ENCODE results near the gene TMEM38A. TPM values are rescaled to one million over a fixed set of nuclear protein-coding genes. Genes with fewer than 3 reads are reported as not detected.

Gene TMEM38A
- total RNA-seq, 6 experiments from 2014 or later: 2.7 to 8.3 (median 5.3) TPM

DNA sequence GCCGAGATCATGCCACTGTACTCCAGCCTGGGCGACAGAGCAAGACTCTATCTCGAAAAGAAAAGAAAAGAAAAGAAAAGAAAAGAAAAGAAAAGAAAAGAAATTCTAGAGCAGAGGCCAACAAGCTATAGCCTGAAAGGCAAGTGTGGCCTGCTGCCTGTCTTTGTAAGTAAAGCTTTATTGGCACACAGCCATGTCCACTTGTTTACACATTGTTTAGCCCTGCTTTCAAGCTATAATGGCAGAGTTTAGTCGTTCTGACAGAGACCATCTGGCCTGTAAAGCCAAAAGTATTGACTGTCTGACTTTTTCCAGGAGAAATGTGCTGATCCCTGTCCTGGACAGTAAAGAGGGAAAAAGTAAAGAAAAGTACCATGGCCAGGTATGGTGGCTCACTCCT is 77.0 kb downstream of the TMEM38A start:
- Histone ChIP-seq H3K4me3 (no peak overlapping the region), H3K27ac (no peak overlapping the region), H3K4me1 (no peaks in the 10 kb centered on the region), H3K36me3 (no peaks in the 10 kb centered on the region), H3K9me3 (no peaks in the 10 kb centered on the region), H3K27me3 (no peaks in the 10 kb centered on the region)
- WGBS (ENCODE audit: insufficient coverage, low coverage, low lambda C conversion rate, missing lambda C conversion rate): 56% methylated on average over 3 of the region's 4 CpGs
- DNase-seq (no peak), ATAC-seq (peak in 3 of 4 donors; percentile 30 to 33 (median 31))
- no peak for TF ChIP-seq POLR2A (IDR thresholded peaks at IDR 0.05)
- TF ChIP-seq, protein P1, sequence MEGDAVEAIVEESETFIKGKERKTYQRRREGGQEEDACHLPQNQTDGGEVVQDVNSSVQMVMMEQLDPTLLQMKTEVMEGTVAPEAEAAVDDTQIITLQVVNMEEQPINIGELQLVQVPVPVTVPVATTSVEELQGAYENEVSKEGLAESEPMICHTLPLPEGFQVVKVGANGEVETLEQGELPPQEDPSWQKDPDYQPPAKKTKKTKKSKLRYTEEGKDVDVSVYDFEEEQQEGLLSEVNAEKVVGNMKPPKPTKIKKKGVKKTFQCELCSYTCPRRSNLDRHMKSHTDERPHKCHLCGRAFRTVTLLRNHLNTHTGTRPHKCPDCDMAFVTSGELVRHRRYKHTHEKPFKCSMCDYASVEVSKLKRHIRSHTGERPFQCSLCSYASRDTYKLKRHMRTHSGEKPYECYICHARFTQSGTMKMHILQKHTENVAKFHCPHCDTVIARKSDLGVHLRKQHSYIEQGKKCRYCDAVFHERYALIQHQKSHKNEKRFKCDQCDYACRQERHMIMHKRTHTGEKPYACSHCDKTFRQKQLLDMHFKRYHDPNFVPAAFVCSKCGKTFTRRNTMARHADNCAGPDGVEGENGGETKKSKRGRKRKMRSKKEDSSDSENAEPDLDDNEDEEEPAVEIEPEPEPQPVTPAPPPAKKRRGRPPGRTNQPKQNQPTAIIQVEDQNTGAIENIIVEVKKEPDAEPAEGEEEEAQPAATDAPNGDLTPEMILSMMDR (IDR thresholded peaks at IDR 0.05): no peak
- intact Hi-C loops (cut with DNase I): no loop called here

DNA sequence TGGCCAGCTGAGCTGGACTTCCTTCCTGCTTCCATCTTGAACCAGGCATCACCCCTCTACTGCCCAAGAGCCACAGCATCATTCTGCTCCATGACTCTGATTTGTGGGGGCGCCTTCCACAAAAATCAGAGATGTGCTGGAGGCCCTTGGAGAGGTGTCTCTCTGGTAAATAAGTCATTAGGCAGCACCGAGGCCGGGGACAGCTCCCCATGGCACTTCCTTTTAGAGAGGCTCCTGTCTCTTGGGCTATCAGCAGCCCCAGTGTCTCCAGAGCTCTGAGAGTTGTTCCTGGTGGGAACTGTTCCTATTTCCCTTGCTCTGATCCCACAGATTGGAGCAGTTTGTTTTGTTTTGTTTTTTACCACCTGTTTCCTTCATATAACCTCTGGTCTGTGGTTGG is 78.6 kb downstream of the TMEM38A start:
- Histone ChIP-seq H3K27ac (no peak overlapping the region), H3K27me3 (no peaks in the 10 kb centered on the region), H3K4me3 (no peak overlapping the region), H3K9me3 (no peaks in the 10 kb centered on the region), H3K4me1 (no peaks in the 10 kb centered on the region), H3K36me3 (no peaks in the 10 kb centered on the region)
- TF ChIP-seq, protein P1 (IDR thresholded peaks at IDR 0.05): no peak
- TF ChIP-seq POLR2A (IDR thresholded peaks at IDR 0.05): no peak
- no peak for DNase-seq
- ATAC-seq: no peak
- intact Hi-C loops (cut with DNase I): no loop called here
- WGBS (ENCODE audit: insufficient coverage, low coverage, low lambda C conversion rate, missing lambda C conversion rate): 40% methylated on average over 1 of the region's 3 CpGs

Small RNAs within 50 kb of the gene (small RNA-seq; reads per million reads assigned to genes)
- 0 reads per million in 2 experiments for gene AC008737.2

Other genes with a start within 250 kb of the TMEM38A start
- 10 to 100 TPM in 4 of 6 experiments, 1 to 10 TPM in 2; 6.3 to 22.5 (median 13.8) TPM for gene EPS15L1, start 189.2 kb upstream of the TMEM38A start, total RNA-seq
- not detected for gene CALR3, start 165.0 kb upstream of the TMEM38A start, total RNA-seq
- 1 to 10 TPM; 1.8 to 4.3 (median 2.5) TPM for gene C19orf44, start 164.7 kb upstream of the TMEM38A start, total RNA-seq
- 10 to 100 TPM in 4 of 6 experiments, 1 to 10 TPM in 2; 6.8 to 26.2 (median 20.6) TPM for gene CHERP, start 118.7 kb upstream of the TMEM38A start, total RNA-seq
- gene SLC35E1, start 88.7 kb upstream of the TMEM38A start, total RNA-seq: 10 to 100 TPM; 17.2 to 27.4 (median 20.1) TPM
- gene MED26, start 32.9 kb upstream of the TMEM38A start, total RNA-seq: 1 to 10 TPM; 3.4 to 5.4 (median 4.4) TPM
- 10 to 100 TPM; 34.7 to 76.5 (median 41.2) TPM for gene SMIM7, start 995 bp upstream of the TMEM38A start, total RNA-seq
- gene NWD1, start 58.7 kb downstream of the TMEM38A start, total RNA-seq: under 1 TPM in 1 of 6 experiments, not detected in 5; 0.09 TPM
- gene SIN3B, start 168.3 kb downstream of the TMEM38A start, total RNA-seq: 10 to 100 TPM; 10.6 to 20.9 (median 13.6) TPM
- gene F2RL3, start 227.9 kb downstream of the TMEM38A start, total RNA-seq: under 1 TPM; 0.07 to 0.62 (median 0.28) TPM